CD4-positive, alpha-beta memory T cell (primary cell): ENCODE data around the gene SCAPER. TPM values are rescaled to one million over a fixed set of nuclear protein-coding genes. Genes with fewer than 3 reads are reported as not detected.

Experiments used
- CTCF ChIA-PET: fragments of 350-600 bp; sonication (Branson Sonifier 250); formaldehyde crosslinking; loops from one replicate; lab custom pipeline; 2021; ENCODE audit warnings: inconsistent platforms; ENCODE audit not compliant: partially characterized antibody; lab: Charles Lee
- POLR2A ChIA-PET: fragments of 350-600 bp; sonication (Branson Sonifier 250); formaldehyde crosslinking; loops from one replicate; lab custom pipeline; 2021; ENCODE audit not compliant: partially characterized antibody; lab: Charles Lee
- DNase-seq, 5 donors: peaks; one replicate each; pipeline versions ENCODE4 v3.0.0 to v3.0.0-alpha.2; 2020 to 2022; ENCODE audit warnings: mixed read lengths in 1 of 5
- H3K27ac ChIP-seq: one replicate; pipeline ENCODE4 v1.7.0; 2013; ENCODE audit warnings: low read depth, low read length
- H3K27me3 ChIP-seq: 2 replicates; pipeline ENCODE4 v1.7.0; 2013; ENCODE audit warnings: mild to moderate bottlenecking, low read length, moderate library complexity; ENCODE audit not compliant: insufficient read depth
- H3K36me3 ChIP-seq: 2 replicates; pipeline ENCODE4 v1.7.0; 2013; ENCODE audit warnings: mild to moderate bottlenecking, low read length, moderate library complexity; ENCODE audit not compliant: insufficient read depth
- H3K4me1 ChIP-seq: 2 replicates; pipeline ENCODE4 v1.7.0; 2013; ENCODE audit warnings: mild to moderate bottlenecking, low read length, moderate library complexity; ENCODE audit not compliant: insufficient read depth
- H3K4me3 ChIP-seq, 2 donors: one replicate each; pipeline ENCODE4 v1.7.0; 2013; ENCODE audit warnings: low read length in 2 of 2, mild to moderate bottlenecking in 1 of 2
- H3K9me3 ChIP-seq, 2 donors: one replicate each; pipeline ENCODE4 v1.7.0; 2013; ENCODE audit warnings: low read length in 2 of 2, control low read depth in 1 of 2; ENCODE audit not compliant: control insufficient read depth in 1 of 2
- H3K27ac Mint-ChIP-seq, 7 donors: one replicate each; pipeline ENCODE4 v1.8.0; 2020 to 2021; ENCODE audit warnings: mixed read lengths in 7 of 7, mild to moderate bottlenecking in 6 of 7, inconsistent platforms in 3 of 7, moderate library complexity in 3 of 7
- H3K27me3 Mint-ChIP-seq, 2 donors: one replicate each; pipeline ENCODE4 v1.8.0; 2020 to 2021; ENCODE audit warnings: mixed read lengths in 2 of 2
- H3K36me3 Mint-ChIP-seq, 2 donors: one replicate each; pipeline ENCODE4 v1.8.0; 2020 to 2021; ENCODE audit warnings: mixed read lengths in 2 of 2, inconsistent platforms in 1 of 2, mild to moderate bottlenecking in 1 of 2
- H3K4me1 Mint-ChIP-seq, 4 donors: one replicate each; pipeline ENCODE4 v1.8.0; 2020 to 2021; ENCODE audit warnings: mixed read lengths in 4 of 4, mild to moderate bottlenecking in 1 of 4
- H3K4me3 Mint-ChIP-seq, 8 donors: one replicate each; pipeline ENCODE4 v1.8.0; 2020 to 2021; ENCODE audit warnings: mixed read lengths in 8 of 8, mild to moderate bottlenecking in 7 of 8, moderate library complexity in 6 of 8, inconsistent platforms in 3 of 8
- H3K9me3 Mint-ChIP-seq, 8 donors: one replicate each; pipeline ENCODE4 v1.8.0; 2020 to 2021; ENCODE audit warnings: mixed read lengths in 8 of 8, mild to moderate bottlenecking in 5 of 8, inconsistent platforms in 3 of 8, moderate library complexity in 1 of 8
- intact Hi-C: fragments of 100-400 bp; cut with micrococcal nuclease; formaldehyde crosslinking; loops from one replicate; pipeline ENCODE4 v1.15.1; 2023
- polyA plus RNA-seq, 2 donors: library from polyadenylated mRNA; unstranded; fragments of 300-500 nt; fragmentation: Illumina TruSeq; gene quantifications; one replicate each; pipeline ENCODE4 v1.2.3, GENCODE V29; 2021
- total RNA-seq, 2 experiments: library from RNA; stranded (reverse); gene quantifications; one replicate each; pipeline ENCODE4 v1.2.3, GENCODE V29; 2021

Gene SCAPER
- total and polyA plus RNA-seq, 4 experiments from 2014 or later = 7.2 to 41.4 (median 34.3) TPM

- ChIA-PET POLR2A (no interaction called here), CTCF (no interaction called here)
- no peak overlapping the region for H3K4me3 ChIP-seq
- H3K27ac Mint-ChIP-seq = no peak overlapping the region
- H3K27me3 Mint-ChIP-seq = no peaks in the 10 kb centered on the region
- no peaks in the 10 kb centered on the region for H3K4me1 ChIP-seq
- peaks cover 69 to 75% of the 10 kb centered on the region in 2 donors for H3K36me3 Mint-ChIP-seq
- H3K27me3 ChIP-seq = no peaks in the 10 kb centered on the region
- H3K9me3 Mint-ChIP-seq = peaks cover 0 to 8% (median 3%) of the 10 kb centered on the region in 8 donors
- H3K27ac ChIP-seq = no peak overlapping the region
- no peaks in the 10 kb centered on the region for H3K4me1 Mint-ChIP-seq
- no peaks in the 10 kb centered on the region for H3K9me3 ChIP-seq
- no peak for DNase-seq
- intact Hi-C loops = no loop called here
- no peak overlapping the region for H3K4me3 Mint-ChIP-seq
- peaks cover 13% of the 10 kb centered on the region for H3K36me3 ChIP-seq
Observed at GRCh38 chr15:76795217-76795616, 109.9 kb downstream of the SCAPER start.

- DNase-seq = no peak
- H3K9me3 ChIP-seq = no peaks in the 10 kb centered on the region
- H3K27ac ChIP-seq = no peak overlapping the region
- peaks cover 0 to 8% (median 3%) of the 10 kb centered on the region in 8 donors for H3K9me3 Mint-ChIP-seq
- no peak overlapping the region for H3K27ac Mint-ChIP-seq
- CTCF ChIA-PET = no interaction called here
- intact Hi-C loops = no loop called here
- H3K4me1 Mint-ChIP-seq = no peaks in the 10 kb centered on the region
- H3K4me3 Mint-ChIP-seq = no peak overlapping the region
- peaks cover 58 to 62% of the 10 kb centered on the region in 2 donors for H3K36me3 Mint-ChIP-seq
- H3K27me3 Mint-ChIP-seq = no peaks in the 10 kb centered on the region
- H3K4me3 ChIP-seq = no peak overlapping the region
- POLR2A ChIA-PET = no interaction called here
- H3K4me1 ChIP-seq = no peaks in the 10 kb centered on the region
- peaks cover 10% of the 10 kb centered on the region for H3K36me3 ChIP-seq
- H3K27me3 ChIP-seq = no peaks in the 10 kb centered on the region
Observed at GRCh38 chr15:76793162-76793561, 112.0 kb downstream of the SCAPER start.

DNA sequence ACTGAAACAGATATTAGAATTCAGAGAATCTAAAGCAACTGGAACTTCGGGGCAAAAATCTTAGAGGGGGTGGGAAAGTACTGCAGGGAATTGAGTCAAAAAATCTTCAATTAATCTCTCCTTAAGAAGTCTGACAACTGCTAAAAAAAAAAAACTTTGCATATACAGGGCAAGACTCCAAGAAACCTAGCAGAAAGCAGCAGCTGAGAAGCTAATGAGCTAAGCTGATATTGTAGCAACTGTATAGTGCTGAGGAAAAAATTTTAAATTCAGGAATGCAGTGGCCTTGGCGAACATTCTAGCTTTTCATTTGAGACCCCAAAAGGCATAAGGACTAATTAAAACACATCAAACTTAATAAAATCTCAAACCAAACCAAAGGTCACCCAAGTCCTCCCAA lies 113.6 kb downstream of the SCAPER start:
- peaks cover 0 to under 1% (median 0%) of the 10 kb centered on the region in 4 donors for H3K4me1 Mint-ChIP-seq
- DNase-seq = no peak
- Histone ChIP-seq H3K4me1 (no peaks in the 10 kb centered on the region), H3K36me3 (peaks cover 10% of the 10 kb centered on the region), H3K4me3 (no peak overlapping the region), H3K9me3 (no peaks in the 10 kb centered on the region), H3K27me3 (no peaks in the 10 kb centered on the region), H3K27ac (no peak overlapping the region)
- CTCF ChIA-PET = no interaction called here
- peaks cover 49 to 59% of the 10 kb centered on the region in 2 donors for H3K36me3 Mint-ChIP-seq
- POLR2A ChIA-PET = no interaction called here
- intact Hi-C loops = no loop called here
- peaks cover 0 to 8% (median 3%) of the 10 kb centered on the region in 8 donors for H3K9me3 Mint-ChIP-seq
- no peaks in the 10 kb centered on the region for H3K27me3 Mint-ChIP-seq
- H3K4me3 Mint-ChIP-seq = no peak overlapping the region
- no peak overlapping the region for H3K27ac Mint-ChIP-seq

- H3K4me1 Mint-ChIP-seq = peaks cover 0 to 2% (median 0%) of the 10 kb centered on the region in 4 donors
- H3K9me3 Mint-ChIP-seq = peaks cover 0 to 21% (median 8%) of the 10 kb centered on the region in 8 donors
- Histone ChIP-seq H3K4me3 (no peak overlapping the region), H3K27ac (no peak overlapping the region), H3K9me3 (no peaks in the 10 kb centered on the region), H3K27me3 (no peaks in the 10 kb centered on the region), H3K36me3 (no peaks in the 10 kb centered on the region), H3K4me1 (no peaks in the 10 kb centered on the region)
- H3K36me3 Mint-ChIP-seq = peaks cover 60 to 76% of the 10 kb centered on the region in 2 donors
- H3K27me3 Mint-ChIP-seq = no peaks in the 10 kb centered on the region
- ChIA-PET POLR2A (no interaction called here), CTCF (interaction anchor here (1.0 kb wide), 1 partner anchor 12 kb away, joined by 3 read pairs; no protein-coding TSS in a partner anchor)
- intact Hi-C loops = no loop called here
- DNase-seq = no peak
- H3K4me3 Mint-ChIP-seq = no peak overlapping the region
- no peak overlapping the region for H3K27ac Mint-ChIP-seq
Observed at GRCh38 chr15:76787273-76787672, 117.9 kb downstream of the SCAPER start.

DNA sequence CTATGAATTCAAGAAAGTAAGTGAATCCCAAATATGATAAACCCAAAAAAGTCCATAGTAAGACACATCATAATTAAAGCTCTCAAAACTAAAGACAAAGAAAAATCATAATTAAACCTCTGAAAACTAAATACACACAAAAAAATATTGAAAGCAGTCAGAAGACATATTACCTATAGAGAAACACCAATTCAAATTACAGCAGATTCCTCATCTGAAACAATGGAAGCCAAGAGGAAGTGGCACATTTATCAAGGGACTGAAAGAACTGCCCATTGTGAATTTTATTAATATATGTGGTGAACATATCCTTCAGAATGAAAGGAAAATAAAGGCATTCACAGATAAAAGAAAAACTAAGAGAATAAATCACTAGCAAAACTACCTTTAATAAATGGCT lies 128.2 kb downstream of the SCAPER start:
- CTCF ChIA-PET = no interaction called here
- no peak overlapping the region for H3K27ac Mint-ChIP-seq
- POLR2A ChIA-PET = interaction anchor here (0.6 kb wide), 1 partner anchor 626 kb away, joined by 3 read pairs; no protein-coding TSS in a partner anchor
- H3K36me3 ChIP-seq = no peaks in the 10 kb centered on the region
- peaks cover 0 to 8% (median 5%) of the 10 kb centered on the region in 8 donors for H3K9me3 Mint-ChIP-seq
- no peak for DNase-seq
- no peak overlapping the region for H3K27ac ChIP-seq
- H3K4me1 Mint-ChIP-seq = no peaks in the 10 kb centered on the region
- no peaks in the 10 kb centered on the region for H3K27me3 Mint-ChIP-seq
- intact Hi-C loops = no loop called here
- H3K4me3 ChIP-seq = no peak overlapping the region
- no peaks in the 10 kb centered on the region for H3K27me3 ChIP-seq
- H3K9me3 ChIP-seq = no peaks in the 10 kb centered on the region
- no peaks in the 10 kb centered on the region for H3K4me1 ChIP-seq
- peaks cover 32 to 65% of the 10 kb centered on the region in 2 donors for H3K36me3 Mint-ChIP-seq
- no peak overlapping the region for H3K4me3 Mint-ChIP-seq

DNA sequence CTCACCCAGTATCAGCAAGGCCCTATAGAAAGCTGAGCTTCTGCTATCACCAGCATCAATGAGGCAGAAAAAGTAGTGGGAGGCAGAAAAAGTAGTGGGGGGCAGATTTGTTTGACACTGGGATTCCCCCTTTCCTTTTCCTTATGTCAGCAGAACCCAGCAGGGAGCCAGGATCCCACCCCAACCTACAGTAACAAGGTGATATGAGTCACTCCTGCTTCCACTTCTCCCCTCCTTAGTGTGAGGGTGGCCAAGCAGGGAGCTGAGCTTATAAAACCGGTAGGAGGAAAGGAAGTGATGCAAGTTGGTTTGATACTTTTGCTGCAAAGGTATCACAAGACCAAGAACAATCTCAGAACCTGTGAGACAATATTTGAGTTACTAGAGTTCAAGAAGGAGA lies 128.7 kb downstream of the SCAPER start:
- H3K9me3 ChIP-seq = no peaks in the 10 kb centered on the region
- Mint-ChIP-seq H3K27ac (no peak overlapping the region), H3K27me3 (no peaks in the 10 kb centered on the region), H3K4me1 (no peaks in the 10 kb centered on the region), H3K36me3 (peaks cover 35 to 60% of the 10 kb centered on the region in 2 donors), H3K9me3 (peaks cover 0 to 8% (median 5%) of the 10 kb centered on the region in 8 donors), H3K4me3 (no peak overlapping the region)
- DNase-seq = no peak
- no peak overlapping the region for H3K27ac ChIP-seq
- no peaks in the 10 kb centered on the region for H3K4me1 ChIP-seq
- H3K27me3 ChIP-seq = no peaks in the 10 kb centered on the region
- POLR2A ChIA-PET = interaction anchor here (0.6 kb wide), 1 partner anchor 626 kb away, joined by 3 read pairs; no protein-coding TSS in a partner anchor
- H3K4me3 ChIP-seq = no peak overlapping the region
- no peaks in the 10 kb centered on the region for H3K36me3 ChIP-seq
- CTCF ChIA-PET = no interaction called here
- intact Hi-C loops = no loop called here

DNA sequence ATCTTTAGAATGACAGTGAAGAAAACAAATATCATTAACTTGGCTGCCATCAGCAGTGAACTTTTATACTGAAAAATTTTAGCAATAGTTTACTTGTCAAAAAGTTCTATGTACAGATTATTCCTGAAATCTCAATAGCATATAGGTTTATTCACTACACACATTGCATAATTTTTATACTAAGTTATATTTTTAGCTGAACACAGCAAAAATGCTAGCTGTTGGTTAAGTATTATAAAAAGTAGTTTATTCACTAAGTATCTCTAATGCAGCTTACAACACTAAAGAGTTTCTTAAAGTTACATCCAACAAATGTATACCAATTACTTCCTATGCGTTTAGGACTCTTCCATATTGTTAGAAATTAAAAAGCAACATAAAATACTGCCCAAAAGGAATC lies 131.9 kb downstream of the SCAPER start:
- Mint-ChIP-seq H3K9me3 (peaks cover 0 to 9% (median 6%) of the 10 kb centered on the region in 8 donors), H3K27me3 (no peaks in the 10 kb centered on the region), H3K4me3 (no peak overlapping the region), H3K36me3 (peaks cover 33 to 57% of the 10 kb centered on the region in 2 donors), H3K27ac (no peak overlapping the region), H3K4me1 (peaks cover 0 to 2% (median under 1%) of the 10 kb centered on the region in 4 donors)
- CTCF ChIA-PET = no interaction called here
- H3K27ac ChIP-seq = no peak overlapping the region
- no peaks in the 10 kb centered on the region for H3K27me3 ChIP-seq
- no peak overlapping the region for H3K4me3 ChIP-seq
- intact Hi-C loops = no loop called here
- H3K36me3 ChIP-seq = no peaks in the 10 kb centered on the region
- POLR2A ChIA-PET = no interaction called here
- DNase-seq = no peak
- no peaks in the 10 kb centered on the region for H3K9me3 ChIP-seq
- H3K4me1 ChIP-seq = no peaks in the 10 kb centered on the region
